Measurements from ENCODE around the gene PRRC2C.
"Not testable (repeated sequence)": the region's sequence is repeated elsewhere in the genome, so short reads cannot be mapped to it uniquely, and the experiment has no call there.

The PRRC2C gene

GRCh38 chr1:171585715-171586114, 100.4 kb downstream of the PRRC2C start:
- no peak for DNase-seq

GRCh38 chr1:171588230-171588629, 102.9 kb downstream of the PRRC2C start:
- no peak for DNase-seq

GRCh38 chr1:171590022-171590421, 104.7 kb downstream of the PRRC2C start:
- DNase-seq, result peak; percentile 40

DNA sequence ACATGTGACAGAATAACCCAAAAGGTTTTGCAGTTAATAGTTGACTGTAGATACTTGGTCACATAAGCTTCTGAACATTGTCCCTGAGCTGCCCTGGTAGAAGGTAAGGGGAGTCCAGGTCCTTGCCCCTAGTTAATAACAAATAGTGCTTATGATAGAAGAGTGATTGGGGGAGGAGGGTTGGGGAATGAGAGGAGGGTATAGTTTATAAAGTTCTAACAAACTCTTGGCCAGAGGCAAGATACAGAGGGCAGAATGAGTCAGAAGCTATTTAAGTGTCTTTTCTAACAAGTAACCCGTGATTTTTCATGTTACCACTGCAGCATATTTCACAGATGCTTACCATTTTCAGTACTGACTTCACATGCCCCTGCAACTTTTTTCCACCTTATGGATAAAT, 110.0 kb downstream of the PRRC2C start:
- no peak for DNase-seq

- DNase-seq, result no peak
Observed at GRCh38 chr1:171596119-171596518, 110.8 kb downstream of the PRRC2C start.

DNA sequence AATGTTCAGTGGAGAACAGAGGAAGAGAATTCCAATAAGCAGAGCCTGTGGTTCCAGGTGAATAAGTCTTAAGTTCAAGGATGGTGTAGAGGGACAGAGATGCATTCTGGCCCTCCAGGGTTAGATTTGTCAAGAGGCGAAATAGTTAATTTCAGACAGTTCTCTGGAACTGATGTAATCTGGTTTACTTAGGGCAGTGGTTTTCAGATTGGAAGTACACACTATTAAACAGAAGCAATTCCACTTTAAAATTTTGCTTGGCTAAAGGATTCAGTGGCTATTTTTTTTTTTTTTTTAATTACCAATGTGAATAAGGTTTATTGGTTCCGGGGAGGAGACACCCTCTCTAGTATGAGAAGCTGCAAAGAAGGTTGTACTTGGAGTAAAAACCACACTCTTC, 111.4 kb downstream of the PRRC2C start:
- DNase-seq, result no peak

DNA sequence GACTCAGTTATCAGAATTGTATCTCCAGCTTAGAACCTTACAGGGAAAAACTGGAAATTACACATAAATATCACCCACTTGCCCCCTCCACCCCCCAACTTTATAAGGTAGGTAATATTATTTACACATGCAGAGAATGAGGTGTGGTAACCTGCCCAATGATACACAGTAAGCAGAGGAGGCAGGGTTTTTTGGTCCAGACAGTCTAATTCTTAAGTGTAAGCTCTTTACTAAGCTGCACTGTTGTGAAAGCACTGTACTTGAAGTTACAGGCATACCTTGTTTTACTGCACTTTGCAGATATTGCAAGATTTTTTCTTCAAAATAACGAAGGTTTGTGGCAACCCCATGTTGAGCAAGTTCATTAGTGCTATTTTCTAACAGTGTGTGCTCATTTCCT, 111.9 kb downstream of the PRRC2C start:
- DNase-seq, result no peak

DNA sequence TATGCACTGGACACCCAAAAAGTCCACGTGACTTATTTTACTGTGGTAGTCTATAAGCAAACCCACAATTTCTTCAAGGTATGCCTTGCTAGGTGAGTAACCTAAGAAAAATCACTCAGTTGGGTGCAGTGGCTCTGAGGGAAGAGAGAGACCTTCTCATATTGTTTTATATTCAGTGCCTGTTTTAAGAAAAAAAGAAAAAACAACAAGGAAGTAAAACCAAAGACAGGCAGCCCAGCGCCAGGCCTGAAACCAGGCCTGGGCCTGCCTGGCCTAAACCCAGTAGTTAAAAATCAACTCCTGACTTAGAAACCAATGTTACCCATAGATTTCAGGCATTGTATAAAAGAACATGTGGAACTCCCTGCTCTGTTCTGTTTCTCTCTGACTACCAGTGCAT, 115.0 kb downstream of the PRRC2C start:
- DNase-seq, result not testable (repeated sequence)

- DNase-seq, result no peak
Observed at GRCh38 chr1:171600862-171601261, 115.5 kb downstream of the PRRC2C start.

- DNase-seq, result not testable (repeated sequence)
Observed at GRCh38 chr1:171603042-171603441, 117.7 kb downstream of the PRRC2C start.

GRCh38 chr1:171606402-171606941, 121.1 kb downstream of the PRRC2C start:
- no peak for DNase-seq

- no peak for DNase-seq
Observed at GRCh38 chr1:171610385-171610784, 125.1 kb downstream of the PRRC2C start.

GRCh38 chr1:171611306-171611705, 126.0 kb downstream of the PRRC2C start:
- DNase-seq, result no peak

DNA sequence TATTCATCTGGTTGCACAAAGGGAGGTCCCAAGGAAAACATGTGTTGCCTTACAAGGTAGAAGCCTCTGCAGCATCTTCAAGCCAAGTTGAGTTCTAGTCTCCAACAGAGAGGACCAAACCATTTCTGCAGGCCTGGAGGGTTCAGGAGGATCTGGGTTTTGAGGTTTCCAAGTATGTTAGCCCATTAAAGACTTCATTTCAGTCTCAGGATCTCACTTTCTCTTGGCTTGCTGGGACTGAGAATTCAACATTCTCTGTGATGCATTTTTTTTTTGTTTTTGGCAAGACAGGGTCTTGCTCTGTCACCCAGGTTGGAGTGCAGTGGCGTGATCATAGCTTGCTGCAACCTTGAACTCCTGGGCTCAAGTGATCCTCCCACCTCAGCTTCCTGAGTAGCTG, 128.0 kb downstream of the PRRC2C start:
- no peak for DNase-seq

DNA sequence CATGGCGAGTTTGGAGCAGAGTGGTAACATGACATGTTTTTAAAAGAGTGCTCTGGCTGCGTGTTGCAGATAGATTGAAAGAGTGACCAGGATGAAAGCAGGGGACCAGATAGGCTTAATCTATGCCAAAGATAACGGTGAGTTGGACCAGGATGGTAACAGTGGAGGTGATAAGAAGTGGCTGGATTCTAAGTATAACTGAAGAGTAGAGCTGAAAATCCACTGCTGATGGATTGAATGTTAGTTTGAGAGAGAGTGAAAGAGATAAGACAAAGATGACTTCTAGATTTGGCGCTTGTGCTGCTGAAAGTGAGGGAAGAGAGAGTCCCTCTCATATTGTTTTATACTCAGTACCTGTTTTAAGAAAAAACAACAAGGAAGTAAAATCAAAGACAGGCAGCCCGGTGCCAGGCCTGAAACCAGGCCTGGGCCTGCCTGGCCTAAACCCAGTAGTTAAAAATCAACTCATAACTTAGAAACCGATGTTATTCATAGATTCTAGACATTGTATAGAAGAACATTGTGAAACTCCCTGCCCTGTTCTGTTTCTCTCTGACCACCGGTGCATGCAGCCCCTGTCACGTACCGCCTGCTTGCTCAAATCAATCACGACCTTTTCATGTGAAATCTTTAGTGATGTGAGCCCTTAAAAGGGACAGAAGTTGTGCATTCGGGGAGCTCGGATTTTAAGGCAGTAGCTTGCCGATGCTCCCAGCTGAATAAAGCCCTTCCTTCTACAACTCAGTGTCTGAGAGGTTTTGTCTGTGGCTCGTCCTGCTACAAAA, 130.0 kb downstream of the PRRC2C start:
- DNase-seq, result not testable (repeated sequence)

DNA sequence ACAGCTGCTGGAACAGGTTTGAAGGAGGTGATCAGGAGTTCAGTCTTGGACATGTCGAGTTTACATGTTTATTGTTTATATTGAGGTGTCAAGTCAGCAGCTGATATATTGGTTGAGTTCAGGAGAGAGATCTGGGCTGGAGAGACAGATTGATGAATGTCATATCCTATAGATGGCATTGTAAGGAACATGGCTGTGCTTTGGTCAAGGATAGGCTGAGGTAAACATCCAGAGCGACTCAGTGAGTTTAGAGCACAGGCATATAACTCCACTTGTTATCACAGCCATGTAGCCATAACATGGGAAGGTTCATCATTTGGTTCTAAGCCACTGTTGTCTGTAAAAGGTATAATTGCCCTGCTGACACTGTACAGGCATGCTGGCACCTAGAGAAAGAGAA, 131.3 kb downstream of the PRRC2C start:
- no peak for DNase-seq

DNA sequence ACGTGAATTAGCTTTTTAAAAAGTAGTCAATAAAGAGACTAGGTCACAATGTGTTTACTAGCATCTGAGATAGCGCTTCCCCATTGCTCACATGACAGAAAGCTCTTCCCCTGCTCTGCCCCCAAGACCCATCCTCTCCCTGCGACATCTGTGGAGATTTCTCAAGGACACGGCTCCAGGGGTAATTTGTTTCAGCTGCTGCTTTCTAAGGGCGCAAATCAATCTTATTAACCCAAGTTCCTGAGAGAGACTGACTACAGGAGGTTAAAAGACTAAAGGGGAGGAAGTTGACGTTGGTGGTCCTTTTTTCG, 136.8 kb downstream of the PRRC2C start, which contains the start of gene MYOCOS:
MYOCOS (plus strand) TSS at position 92 of the 311 bp plus-strand sequence. CDS start 1,641 bp downstream, outside the sequence.
- no peak for DNase-seq

- no peak for DNase-seq
Observed at GRCh38 chr1:171623651-171624331, 138.5 kb downstream of the PRRC2C start.

GRCh38 chr1:171625225-171625624, 139.9 kb downstream of the PRRC2C start:
- no peak for DNase-seq

GRCh38 chr1:171627020-171627419, 141.7 kb downstream of the PRRC2C start:
- DNase-seq, result no peak

DNA sequence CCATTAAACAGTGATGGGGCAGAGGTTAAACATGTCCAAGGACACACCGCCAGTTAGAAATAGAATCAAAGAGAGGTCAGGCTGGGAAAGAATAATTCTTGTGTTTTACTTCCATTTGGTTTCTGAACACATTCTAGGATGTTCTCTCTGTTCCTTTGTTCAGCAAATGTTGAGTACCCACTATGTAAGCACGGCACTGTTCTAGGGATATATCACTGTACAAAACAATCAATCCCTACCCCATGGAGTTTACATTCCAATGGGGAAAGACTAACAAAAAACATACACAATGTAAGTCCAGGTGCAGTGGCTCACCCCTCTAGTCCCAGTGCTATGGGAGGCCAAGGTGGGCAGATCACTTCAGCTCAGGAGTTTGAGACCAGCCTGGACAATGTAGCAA, 142.9 kb downstream of the PRRC2C start:
- no peak for DNase-seq

DNA sequence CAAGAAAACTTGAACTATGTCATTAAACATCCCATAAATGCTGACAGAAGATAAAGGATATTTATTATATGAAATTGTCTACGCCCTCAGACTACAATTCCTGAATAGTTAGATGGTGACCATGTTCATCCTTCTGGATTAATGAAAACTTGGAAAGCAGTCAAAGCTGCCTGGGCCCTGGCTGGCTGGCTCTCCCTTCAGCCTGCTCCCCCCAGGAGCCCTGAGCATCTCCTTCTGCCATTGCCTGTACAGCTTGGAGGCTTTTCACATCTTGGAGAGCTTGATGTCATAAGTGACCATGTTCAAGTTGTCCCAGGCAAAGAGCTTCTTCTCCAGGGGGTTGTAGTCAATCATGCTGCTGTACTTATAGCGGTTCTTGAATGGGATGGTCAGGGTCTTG, 150.3 kb downstream of the PRRC2C start:
- DNase-seq, result no peak

GRCh38 chr1:171636141-171636540, 150.8 kb downstream of the PRRC2C start:
- DNase-seq, result no peak

Data from fibroblast of skin of scalp (primary cell).